Lower lobe of right lung (tissue), 2 donors: ENCODE data around the gene COLQ. TPM values are rescaled to one million over a fixed set of nuclear protein-coding genes. Genes with fewer than 3 reads are reported as not detected.

ENCODE experiments used
- ATAC-seq, 2 donors: fragments of 200-7000 bp; cut with Tn5 transposase; one replicate each; pipeline ENCODE4 v1.9.1; 2020 to 2022; ENCODE audit warnings: mild to moderate bottlenecking in 2 of 2, moderate library complexity in 2 of 2
- DNase-seq: peaks from one replicate; pipeline ENCODE4 v3.0.0-alpha.2; 2020
- H3K27ac ChIP-seq: fragments of 200-600 bp; one replicate; pipeline ENCODE4 v1.8.0; 2022
- H3K27me3 ChIP-seq: fragments of 200-600 bp; one replicate; pipeline ENCODE4 v1.8.0; 2022; ENCODE audit warnings: low read depth
- H3K36me3 ChIP-seq: fragments of 200-600 bp; one replicate; pipeline ENCODE4 v1.8.0; 2022; ENCODE audit warnings: mild to moderate bottlenecking
- H3K4me1 ChIP-seq: fragments of 200-600 bp; one replicate; pipeline ENCODE4 v1.8.0; 2022
- H3K4me3 ChIP-seq: fragments of 200-600 bp; one replicate; pipeline ENCODE4 v1.8.0; 2022; ENCODE audit warnings: mild to moderate bottlenecking
- H3K9me3 ChIP-seq: fragments of 200-600 bp; one replicate; pipeline ENCODE4 v1.8.0; 2022
- intact Hi-C: fragments of 100-400 bp; cut with DNase I; formaldehyde crosslinking; loops from one replicate; pipeline ENCODE4 v1.11.0; 2022
- total RNA-seq: library from RNA; stranded (reverse); fragmentation: NEBNext Ultra II Directional; extraction: Animal tissue kit (Norgen Biotek cat#: 25700); gene quantifications from one replicate; pipeline ENCODE4 v1.2.1, GENCODE V29; 2021
- TF ChIP-seq, protein P1 (sequence below): fragments of 200-600 bp; IDR thresholded peaks from one replicate; pipeline ENCODE4 v1.8.0; 2022; ENCODE audit warnings: antibody characterized with exemption, mild to moderate bottlenecking
- donor health status: DM: no; HTN: yes; CAD: no; lungs with severe emphysema.

Gene COLQ
- total RNA-seq, 1 donor from 2014 or later, result 2.0 TPM

DNA sequence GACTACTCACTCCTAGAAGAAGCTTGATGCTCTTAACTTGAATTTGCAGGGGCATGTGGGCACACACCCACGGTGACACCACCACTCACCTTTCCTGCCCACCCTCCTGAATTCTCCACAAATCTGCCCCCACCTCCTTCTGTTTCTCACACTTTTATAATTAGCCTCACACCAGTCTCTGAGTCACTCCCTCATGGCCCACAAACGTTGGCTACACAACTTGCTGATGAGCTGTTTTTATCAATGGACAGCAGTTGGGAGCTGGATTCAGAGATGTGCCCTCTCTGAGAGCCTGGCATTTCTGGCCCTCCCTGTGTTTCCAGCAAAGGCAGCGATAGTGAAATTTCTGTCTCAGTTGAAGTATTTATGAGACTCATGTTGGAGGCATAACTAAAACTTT is 1.3 kb downstream of the COLQ start:
- TF ChIP-seq, protein P1, sequence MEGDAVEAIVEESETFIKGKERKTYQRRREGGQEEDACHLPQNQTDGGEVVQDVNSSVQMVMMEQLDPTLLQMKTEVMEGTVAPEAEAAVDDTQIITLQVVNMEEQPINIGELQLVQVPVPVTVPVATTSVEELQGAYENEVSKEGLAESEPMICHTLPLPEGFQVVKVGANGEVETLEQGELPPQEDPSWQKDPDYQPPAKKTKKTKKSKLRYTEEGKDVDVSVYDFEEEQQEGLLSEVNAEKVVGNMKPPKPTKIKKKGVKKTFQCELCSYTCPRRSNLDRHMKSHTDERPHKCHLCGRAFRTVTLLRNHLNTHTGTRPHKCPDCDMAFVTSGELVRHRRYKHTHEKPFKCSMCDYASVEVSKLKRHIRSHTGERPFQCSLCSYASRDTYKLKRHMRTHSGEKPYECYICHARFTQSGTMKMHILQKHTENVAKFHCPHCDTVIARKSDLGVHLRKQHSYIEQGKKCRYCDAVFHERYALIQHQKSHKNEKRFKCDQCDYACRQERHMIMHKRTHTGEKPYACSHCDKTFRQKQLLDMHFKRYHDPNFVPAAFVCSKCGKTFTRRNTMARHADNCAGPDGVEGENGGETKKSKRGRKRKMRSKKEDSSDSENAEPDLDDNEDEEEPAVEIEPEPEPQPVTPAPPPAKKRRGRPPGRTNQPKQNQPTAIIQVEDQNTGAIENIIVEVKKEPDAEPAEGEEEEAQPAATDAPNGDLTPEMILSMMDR, result no peak
- no peak overlapping the region for H3K4me3 ChIP-seq
- intact Hi-C loops, result no loop called here
- H3K27ac ChIP-seq, result no peak overlapping the region
- no peaks in the 10 kb centered on the region for H3K27me3 ChIP-seq
- H3K4me1 ChIP-seq, result no peaks in the 10 kb centered on the region
- DNase-seq (no peak), ATAC-seq (no peak)
- no peaks in the 10 kb centered on the region for H3K9me3 ChIP-seq
- H3K36me3 ChIP-seq, result no peaks in the 10 kb centered on the region

DNA sequence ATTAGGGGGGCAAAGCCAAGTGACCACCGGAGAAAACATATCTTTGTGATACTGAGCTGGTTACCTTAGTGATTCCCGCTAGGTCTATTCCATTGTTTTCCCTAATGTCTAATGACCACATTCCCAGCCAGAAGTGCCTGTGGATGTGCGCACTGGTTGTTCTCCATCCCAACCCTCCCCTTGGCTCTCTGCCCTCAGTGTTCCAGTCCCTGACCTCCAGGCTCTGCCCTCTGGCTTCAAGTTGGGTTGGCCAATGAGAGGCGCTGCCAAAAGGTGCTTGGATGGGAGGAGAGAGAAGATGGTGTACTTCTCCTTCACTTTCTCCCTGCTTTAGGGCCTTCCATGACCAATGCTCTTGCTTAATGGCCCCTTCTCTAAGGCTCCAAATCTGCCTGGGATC is 2.4 kb downstream of the COLQ start:
- Histone ChIP-seq H3K36me3 (no peaks in the 10 kb centered on the region), H3K27me3 (no peaks in the 10 kb centered on the region), H3K9me3 (no peaks in the 10 kb centered on the region), H3K4me1 (no peaks in the 10 kb centered on the region), H3K4me3 (no peak overlapping the region), H3K27ac (no peak overlapping the region)
- ATAC-seq, result no peak
- no peak for DNase-seq
- TF ChIP-seq, protein P1, result no peak
- intact Hi-C loops, result no loop called here

DNA sequence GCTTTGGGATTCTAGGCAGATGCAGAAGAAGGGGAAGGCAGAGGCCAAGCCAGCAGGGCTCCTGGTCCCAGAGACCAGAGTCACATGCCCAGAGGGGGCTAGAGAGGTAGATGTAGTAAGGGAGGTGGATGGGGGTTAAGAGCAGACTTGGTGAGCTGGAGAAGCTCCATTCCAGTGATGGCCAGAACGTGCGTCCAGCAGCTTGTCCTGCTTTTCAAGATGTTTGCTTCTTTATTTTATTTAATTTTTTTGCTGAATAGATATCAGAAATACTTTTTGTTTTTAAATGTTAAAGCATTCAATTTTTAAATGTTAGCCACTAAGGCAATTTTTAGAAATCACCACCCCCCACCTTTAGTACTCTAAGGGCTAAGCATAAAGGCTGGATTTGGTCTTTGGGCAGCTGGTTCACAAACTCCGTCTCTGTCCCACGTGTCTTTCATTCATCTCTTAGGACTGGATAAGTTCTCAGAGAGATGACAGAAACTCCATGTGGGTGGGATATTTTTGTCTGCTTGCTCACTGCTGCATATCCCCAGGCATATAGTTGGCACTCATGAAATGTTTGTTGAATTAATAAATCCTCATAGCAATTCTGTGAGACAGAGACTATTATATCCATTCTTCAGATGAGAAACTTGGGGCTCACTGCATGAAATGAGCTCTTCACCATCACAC is 6.7 kb downstream of the COLQ start:
- H3K27ac ChIP-seq, result no peak overlapping the region
- no peak for ATAC-seq
- intact Hi-C loops, result no loop called here
- TF ChIP-seq, protein P1, result no peak
- no peak for DNase-seq
- H3K9me3 ChIP-seq, result no peaks in the 10 kb centered on the region
- H3K36me3 ChIP-seq, result no peaks in the 10 kb centered on the region
- H3K4me1 ChIP-seq, result peaks cover 13% of the 10 kb centered on the region
- H3K27me3 ChIP-seq, result no peaks in the 10 kb centered on the region
- no peak overlapping the region for H3K4me3 ChIP-seq

DNA sequence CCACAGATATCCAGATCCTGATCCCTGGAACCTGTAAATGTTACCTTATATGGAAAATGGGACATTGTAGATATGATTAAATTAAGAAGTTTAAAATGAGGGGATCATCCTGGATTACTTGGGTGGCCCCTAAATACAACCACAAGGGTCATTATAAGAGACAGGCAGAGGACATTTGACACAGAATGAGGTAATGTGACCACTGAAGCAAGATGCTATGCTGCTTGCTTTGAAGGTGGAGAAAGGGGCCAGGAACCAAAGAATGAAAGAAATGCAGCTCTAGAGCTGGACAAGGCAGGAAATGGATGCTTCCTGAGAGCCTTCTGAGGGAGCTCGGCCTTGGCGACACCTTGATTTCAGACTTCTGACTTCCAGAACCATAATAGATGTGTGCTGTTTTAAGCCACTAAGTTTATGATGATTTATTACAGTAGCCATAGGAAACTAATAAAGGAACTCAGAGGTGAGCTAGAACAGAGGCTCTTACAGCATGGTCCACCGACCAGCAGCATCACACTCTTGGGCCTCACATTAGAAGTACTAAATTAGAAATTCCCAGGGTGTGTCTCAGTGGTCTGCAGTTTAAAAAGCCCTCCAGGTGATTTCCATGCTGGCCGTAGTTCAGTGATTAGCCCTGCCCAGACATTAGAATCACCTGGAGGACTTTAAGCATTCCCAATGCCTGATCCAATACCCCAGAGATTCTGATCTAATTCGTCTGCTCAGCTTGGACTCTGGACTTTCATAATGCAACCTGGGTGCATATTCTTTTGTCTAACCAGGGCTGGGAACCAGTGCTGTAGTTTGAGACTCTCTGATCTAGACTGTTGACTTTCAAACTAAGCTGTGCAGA is 7.5 kb downstream of the COLQ start:
- DNase-seq, result no peak
- TF ChIP-seq, protein P1, result no peak
- H3K27ac ChIP-seq, result no peak overlapping the region
- intact Hi-C loops, result no loop called here
- no peaks in the 10 kb centered on the region for H3K9me3 ChIP-seq
- no peaks in the 10 kb centered on the region for H3K36me3 ChIP-seq
- ATAC-seq, result no peak
- H3K27me3 ChIP-seq, result no peaks in the 10 kb centered on the region
- H3K4me3 ChIP-seq, result no peak overlapping the region
- H3K4me1 ChIP-seq, result peaks cover 13% of the 10 kb centered on the region

DNA sequence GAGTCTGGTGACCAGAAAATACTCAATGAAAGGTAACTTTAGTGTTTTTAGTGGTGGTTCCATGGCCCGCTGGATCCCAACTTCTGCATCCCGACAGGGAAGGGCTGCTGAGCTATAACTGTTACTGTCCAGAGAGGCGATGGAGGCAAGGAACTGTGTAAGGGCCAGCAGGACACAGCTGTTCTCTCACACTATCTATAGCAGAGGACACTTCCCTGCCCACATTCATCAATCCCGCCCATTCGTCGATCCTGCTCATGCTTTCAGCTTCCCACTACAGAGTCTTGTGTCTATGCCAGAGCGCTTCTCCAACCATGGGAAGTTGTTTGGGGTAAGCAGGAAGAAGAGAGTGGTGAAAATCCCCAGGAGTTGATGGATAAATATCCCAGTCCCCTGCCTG is 8.4 kb downstream of the COLQ start:
- H3K27ac ChIP-seq, result no peak overlapping the region
- H3K27me3 ChIP-seq, result no peaks in the 10 kb centered on the region
- intact Hi-C loops, result no loop called here

More for the DNA sequence above, 8.4 kb downstream of the COLQ start:
- no peak for ATAC-seq
- no peaks in the 10 kb centered on the region for H3K9me3 ChIP-seq
- no peak for DNase-seq
- TF ChIP-seq, protein P1, result no peak
- peaks cover 13% of the 10 kb centered on the region for H3K4me1 ChIP-seq
- H3K4me3 ChIP-seq, result no peak overlapping the region
- no peaks in the 10 kb centered on the region for H3K36me3 ChIP-seq
